Measurements from ENCODE around the gene TNS1. TPM values are rescaled to one million over a fixed set of nuclear protein-coding genes. Genes with fewer than 3 reads are reported as not detected.

TNS1 gene
- total and polyA plus RNA-seq, 10 of the 15 experiments (the other 5 are each of a cell fraction or from before 2014, with no cell fraction given) = 0.05 to 0.44 TPM; not detected in 8

- no TSS peak for BruUV-seq (replicated peaks)
Measured at GRCh38 chr2:217900780-217901360, 101.9 kb downstream of the TNS1 start.

More at GRCh38 chr2:217900780-217901360, 101.9 kb downstream of the TNS1 start:
- TF ChIP-seq STAT3 (IDR thresholded peaks at IDR 0.05; ENCODE audit: low read depth, low read length) (no peak), NFYB (IDR thresholded peaks at IDR 0.05; ENCODE audit: insufficient read depth, low read depth, low read length) (no peak), CHD1 (IDR thresholded peaks at IDR 0.05; ENCODE audit: low read depth, low read length) (no peak), TCF7 (IDR thresholded peaks at IDR 0.05; ENCODE audit: borderline replicate concordance) (no peak), RBBP5 (conservative IDR thresholded peaks at IDR 0.05) (no peak), IKZF1 (conservative IDR thresholded peaks at IDR 0.05) (no peak), TAF1 (IDR thresholded peaks at IDR 0.05; ENCODE audit: borderline replicate concordance, low read depth, low read length) (no peak), SKIL (IDR thresholded peaks at IDR 0.05; ENCODE audit: low read depth, poor library complexity, severe bottlenecking) (no peak), ZBTB33 (IDR thresholded peaks at IDR 0.05) (no peak)
- TF ChIP-seq, protein P1, sequence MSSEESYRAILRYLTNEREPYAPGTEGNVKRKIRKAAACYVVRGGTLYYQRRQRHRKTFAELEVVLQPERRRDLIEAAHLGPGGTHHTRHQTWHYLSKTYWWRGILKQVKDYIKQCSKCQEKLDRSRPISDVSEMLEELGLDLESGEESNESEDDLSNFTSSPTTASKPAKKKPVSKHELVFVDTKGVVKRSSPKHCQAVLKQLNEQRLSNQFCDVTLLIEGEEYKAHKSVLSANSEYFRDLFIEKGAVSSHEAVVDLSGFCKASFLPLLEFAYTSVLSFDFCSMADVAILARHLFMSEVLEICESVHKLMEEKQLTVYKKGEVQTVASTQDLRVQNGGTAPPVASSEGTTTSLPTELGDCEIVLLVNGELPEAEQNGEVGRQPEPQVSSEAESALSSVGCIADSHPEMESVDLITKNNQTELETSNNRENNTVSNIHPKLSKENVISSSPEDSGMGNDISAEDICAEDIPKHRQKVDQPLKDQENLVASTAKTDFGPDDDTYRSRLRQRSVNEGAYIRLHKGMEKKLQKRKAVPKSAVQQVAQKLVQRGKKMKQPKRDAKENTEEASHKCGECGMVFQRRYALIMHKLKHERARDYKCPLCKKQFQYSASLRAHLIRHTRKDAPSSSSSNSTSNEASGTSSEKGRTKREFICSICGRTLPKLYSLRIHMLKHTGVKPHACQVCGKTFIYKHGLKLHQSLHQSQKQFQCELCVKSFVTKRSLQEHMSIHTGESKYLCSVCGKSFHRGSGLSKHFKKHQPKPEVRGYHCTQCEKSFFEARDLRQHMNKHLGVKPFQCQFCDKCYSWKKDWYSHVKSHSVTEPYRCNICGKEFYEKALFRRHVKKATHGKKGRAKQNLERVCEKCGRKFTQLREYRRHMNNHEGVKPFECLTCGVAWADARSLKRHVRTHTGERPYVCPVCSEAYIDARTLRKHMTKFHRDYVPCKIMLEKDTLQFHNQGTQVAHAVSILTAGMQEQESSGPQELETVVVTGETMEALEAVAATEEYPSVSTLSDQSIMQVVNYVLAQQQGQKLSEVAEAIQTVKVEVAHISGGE (CRISPR knock-in tag; IDR thresholded peaks at IDR 0.05) = no peak
- RAD21 ChIA-PET (ENCODE audit: unreplicated experiment) = no interaction called here
- intact Hi-C loops (cut with micrococcal nuclease; ENCODE audit: unreplicated experiment) (no loop called here), in situ Hi-C loops (cut with MboI) (no loop called here)
- no peak for FAIRE-seq
- WGBS (ENCODE audit: insufficient coverage, insufficient replicate concordance, low lambda C conversion rate, missing lambda C conversion rate) = 21% methylated on average over 7 of the region's 7 CpGs
- POLR2A ChIA-PET = no interaction called here
- Histone ChIP-seq H3K27me3 (replicated peaks in 1 of 2; ENCODE audit: control insufficient read depth in 2 of 2, insufficient read depth in 2 of 2, low read length in 1 of 2) (peaks cover 5 to 10% of the 10 kb centered on the region in 2 experiments; a peak in 3 of 4 replicates), H4K20me1 (ENCODE audit: control insufficient read depth, insufficient read depth) (no peaks in the 10 kb centered on the region), H3K9ac (ENCODE audit: control insufficient read depth, insufficient read depth, low read length) (no peak overlapping the region), H3K27ac (ENCODE audit: control insufficient read depth, insufficient read depth) (no peak overlapping the region), H3K9me3 (replicated peaks; ENCODE audit: control insufficient read depth, insufficient read depth, low read length) (no peaks in the 10 kb centered on the region; the same call in 2 of the 3 replicates), H3K79me2 (ENCODE audit: control insufficient read depth, insufficient read depth, low read length) (no peaks in the 10 kb centered on the region), H3K4me3 (no peak overlapping the region), H3K36me3 (ENCODE audit: control insufficient read depth in 2 of 2, insufficient read depth in 2 of 2, low read length in 1 of 2) (no peaks in the 10 kb centered on the region), H3K4me1 (ENCODE audit: control insufficient read depth, insufficient read depth, low read length) (no peaks in the 10 kb centered on the region), H3K4me2 (ENCODE audit: control insufficient read depth, insufficient read depth) (no peak overlapping the region), H2AFZ (ENCODE audit: control insufficient read depth, low read depth, low read length) (no peak overlapping the region)
- no peak for ATAC-seq
- CTCF ChIA-PET = interaction anchor here (0.9 to 1.2 kb wide), 2 partner anchors 16 to 111 kb away, joined by 3 read pairs; no protein-coding TSS in a partner anchor
- DNase-seq (ENCODE audit: low read depth, low spot score) = no peak
- SMC1A ChIA-PET (ENCODE audit: uncharacterized antibody, unreplicated experiment) = no interaction called here
